GM12878 (cell line): ENCODE measurements around the gene SLC29A1.

ENCODE experiments used
- EP300 ChIP-seq, 2 experiments: fragments of 150-350 bp in 1 of 2; IDR thresholded peaks; 2 replicates each; pipeline ENCODE4 v1.6.1; 2011 to 2012; ENCODE audit warnings: low read depth in 2 of 2, low read length in 2 of 2, borderline replicate concordance in 1 of 2, improper control_type of control experiment in 1 of 2, inconsistent platforms in 1 of 2; ENCODE audit not compliant: control insufficient read depth in 1 of 2
- FOXM1 ChIP-seq: IDR thresholded peaks from 2 replicates; pipeline ENCODE4 v1.6.1; 2012; ENCODE audit warnings: low read depth, mild to moderate bottlenecking, inconsistent platforms, low read length, moderate library complexity
- JUNB ChIP-seq: IDR thresholded peaks from 2 replicates; pipeline ENCODE4 v1.6.1; 2016; ENCODE audit warnings: antibody characterized with exemption, mild to moderate bottlenecking
- KDM1A ChIP-seq: fragments of 200-600 bp; sonication (generic); IDR thresholded peaks from 2 replicates; pipeline ENCODE4 v1.6.1; 2016; ENCODE audit warnings: borderline replicate concordance
- NBN ChIP-seq: fragments of 450-650 bp; IDR thresholded peaks from 2 replicates; pipeline ENCODE4 v1.6.1; 2016
- POLR2AphosphoS5 ChIP-seq: IDR thresholded peaks from 2 replicates; pipeline ENCODE4 v1.6.1; 2011; ENCODE audit warnings: mild to moderate bottlenecking, low read length, inconsistent platforms
- RFX5 ChIP-seq: IDR thresholded peaks from 2 replicates; pipeline ENCODE4 v1.6.1; 2011; ENCODE audit warnings: low read depth, low read length, improper control_type of control experiment
- SMARCA5 ChIP-seq: fragments of 450-650 bp; IDR thresholded peaks from 2 replicates; pipeline ENCODE4 v1.6.1; 2017; ENCODE audit warnings: mild to moderate bottlenecking
- SP1 ChIP-seq: IDR thresholded peaks from one replicate; pipeline ENCODE4 v1.6.1; 2011; ENCODE audit warnings: low read depth, low read length
- SREBF2 ChIP-seq: IDR thresholded peaks from 2 replicates; pipeline ENCODE4 v1.6.1; 2012; ENCODE audit warnings: mild to moderate bottlenecking, low read length
- ZNF274 ChIP-seq: IDR thresholded peaks from one replicate; pipeline ENCODE4 v1.8.0; 2011; ENCODE audit not compliant: insufficient read length, insufficient read depth
- TF ChIP-seq, protein P1 (sequence below), 3 experiments: IDR thresholded peaks in 2 of 3; conservative IDR thresholded peaks in 1 of 3; 2 replicates each; pipeline ENCODE4 v1.5.1; 2011; ENCODE audit warnings: low read depth in 3 of 3, low read length in 3 of 3, mild to moderate bottlenecking in 3 of 3, control low read depth in 2 of 3, moderate library complexity in 2 of 3, inconsistent platforms in 1 of 3, mixed read lengths in 1 of 3; ENCODE audit not compliant: control insufficient read depth in 2 of 3, insufficient read depth in 1 of 3; ENCODE audit errors: extremely low read depth in 1 of 3
- TF ChIP-seq, protein P2 (sequence below): fragments of 450-650 bp; formaldehyde crosslinking; IDR thresholded peaks from 2 replicates; pipeline ENCODE4 v1.5.0; 2022; ENCODE audit warnings: mild to moderate bottlenecking, missing genetic modification characterization

DNA sequence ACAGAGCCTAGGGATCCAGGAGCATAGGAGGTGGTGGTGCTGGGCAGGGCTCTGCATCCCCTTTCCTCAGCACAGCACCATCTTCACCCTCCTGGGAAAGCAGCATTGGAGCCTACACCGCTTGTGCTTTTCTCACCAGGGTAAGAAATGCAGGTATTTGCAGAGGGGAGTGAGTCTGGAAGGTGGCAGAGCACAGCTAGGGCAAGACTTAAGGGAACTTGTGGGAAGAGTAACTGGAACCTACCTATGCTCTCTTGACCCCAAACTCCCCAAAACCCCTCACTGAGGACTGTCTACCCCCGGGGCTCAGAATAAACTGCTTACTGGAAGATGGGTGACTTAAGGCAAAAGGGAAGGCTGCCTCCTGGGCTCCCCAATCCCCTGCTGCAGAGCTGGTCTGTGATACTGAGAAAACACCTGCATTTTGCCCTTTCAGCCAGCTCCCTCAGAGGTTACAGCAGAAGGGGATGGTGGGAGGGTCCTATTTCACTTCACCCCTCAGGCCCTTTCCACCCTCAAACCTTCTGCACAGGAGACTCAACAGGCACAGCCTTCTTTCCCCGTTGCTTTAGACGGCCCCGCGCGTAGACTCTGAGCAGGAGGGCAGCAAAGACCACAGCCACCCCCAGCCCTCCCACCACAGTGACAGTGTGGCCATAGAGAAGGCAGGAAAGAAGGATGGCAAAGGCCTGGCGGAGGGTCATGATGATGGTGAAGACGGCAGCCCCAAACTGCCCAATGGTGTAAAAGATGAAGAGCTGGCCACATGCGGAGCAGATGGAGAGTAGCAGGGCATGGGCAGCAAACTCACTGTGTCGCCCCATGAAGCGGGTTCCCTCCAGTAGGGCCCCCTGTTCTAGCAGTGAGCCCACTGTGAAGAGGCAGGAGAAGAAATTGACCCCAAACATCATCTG lies 31.1 kb downstream of the SLC29A1 start:
- no peak for TF ChIP-seq SP1
- TF ChIP-seq NBN = no peak
- no peak for TF ChIP-seq ZNF274
- TF ChIP-seq, protein P1, sequence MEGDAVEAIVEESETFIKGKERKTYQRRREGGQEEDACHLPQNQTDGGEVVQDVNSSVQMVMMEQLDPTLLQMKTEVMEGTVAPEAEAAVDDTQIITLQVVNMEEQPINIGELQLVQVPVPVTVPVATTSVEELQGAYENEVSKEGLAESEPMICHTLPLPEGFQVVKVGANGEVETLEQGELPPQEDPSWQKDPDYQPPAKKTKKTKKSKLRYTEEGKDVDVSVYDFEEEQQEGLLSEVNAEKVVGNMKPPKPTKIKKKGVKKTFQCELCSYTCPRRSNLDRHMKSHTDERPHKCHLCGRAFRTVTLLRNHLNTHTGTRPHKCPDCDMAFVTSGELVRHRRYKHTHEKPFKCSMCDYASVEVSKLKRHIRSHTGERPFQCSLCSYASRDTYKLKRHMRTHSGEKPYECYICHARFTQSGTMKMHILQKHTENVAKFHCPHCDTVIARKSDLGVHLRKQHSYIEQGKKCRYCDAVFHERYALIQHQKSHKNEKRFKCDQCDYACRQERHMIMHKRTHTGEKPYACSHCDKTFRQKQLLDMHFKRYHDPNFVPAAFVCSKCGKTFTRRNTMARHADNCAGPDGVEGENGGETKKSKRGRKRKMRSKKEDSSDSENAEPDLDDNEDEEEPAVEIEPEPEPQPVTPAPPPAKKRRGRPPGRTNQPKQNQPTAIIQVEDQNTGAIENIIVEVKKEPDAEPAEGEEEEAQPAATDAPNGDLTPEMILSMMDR (IDR thresholded peaks at IDR 0.05 in 2 of 3, conservative IDR thresholded peaks at IDR 0.05 in 1 of 3; ENCODE audit: control insufficient read depth in 2 of 3, extremely low read depth in 1 of 3, insufficient read depth in 1 of 3, low read depth in 3 of 3, low read length in 3 of 3) = no peak
- no peak for TF ChIP-seq SREBF2
- no peak for TF ChIP-seq EP300 (IDR thresholded peaks at IDR 0.05; ENCODE audit: borderline replicate concordance in 1 of 2, control insufficient read depth in 1 of 2, low read depth in 2 of 2, low read length in 2 of 2)
- no peak for TF ChIP-seq FOXM1
- no peak for TF ChIP-seq KDM1A
- TF ChIP-seq SMARCA5 = no peak
- no peak for TF ChIP-seq RFX5
- TF ChIP-seq, protein P2, sequence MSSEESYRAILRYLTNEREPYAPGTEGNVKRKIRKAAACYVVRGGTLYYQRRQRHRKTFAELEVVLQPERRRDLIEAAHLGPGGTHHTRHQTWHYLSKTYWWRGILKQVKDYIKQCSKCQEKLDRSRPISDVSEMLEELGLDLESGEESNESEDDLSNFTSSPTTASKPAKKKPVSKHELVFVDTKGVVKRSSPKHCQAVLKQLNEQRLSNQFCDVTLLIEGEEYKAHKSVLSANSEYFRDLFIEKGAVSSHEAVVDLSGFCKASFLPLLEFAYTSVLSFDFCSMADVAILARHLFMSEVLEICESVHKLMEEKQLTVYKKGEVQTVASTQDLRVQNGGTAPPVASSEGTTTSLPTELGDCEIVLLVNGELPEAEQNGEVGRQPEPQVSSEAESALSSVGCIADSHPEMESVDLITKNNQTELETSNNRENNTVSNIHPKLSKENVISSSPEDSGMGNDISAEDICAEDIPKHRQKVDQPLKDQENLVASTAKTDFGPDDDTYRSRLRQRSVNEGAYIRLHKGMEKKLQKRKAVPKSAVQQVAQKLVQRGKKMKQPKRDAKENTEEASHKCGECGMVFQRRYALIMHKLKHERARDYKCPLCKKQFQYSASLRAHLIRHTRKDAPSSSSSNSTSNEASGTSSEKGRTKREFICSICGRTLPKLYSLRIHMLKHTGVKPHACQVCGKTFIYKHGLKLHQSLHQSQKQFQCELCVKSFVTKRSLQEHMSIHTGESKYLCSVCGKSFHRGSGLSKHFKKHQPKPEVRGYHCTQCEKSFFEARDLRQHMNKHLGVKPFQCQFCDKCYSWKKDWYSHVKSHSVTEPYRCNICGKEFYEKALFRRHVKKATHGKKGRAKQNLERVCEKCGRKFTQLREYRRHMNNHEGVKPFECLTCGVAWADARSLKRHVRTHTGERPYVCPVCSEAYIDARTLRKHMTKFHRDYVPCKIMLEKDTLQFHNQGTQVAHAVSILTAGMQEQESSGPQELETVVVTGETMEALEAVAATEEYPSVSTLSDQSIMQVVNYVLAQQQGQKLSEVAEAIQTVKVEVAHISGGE (CRISPR knock-in tag) = no peak
- no peak for TF ChIP-seq JUNB
- peak; percentile 32 for TF ChIP-seq POLR2AphosphoS5
